Posterior vena cava (tissue), 2 donors: ENCODE measurements around the gene RNU5B-1. TPM values are rescaled to one million over a fixed set of nuclear protein-coding genes. Genes with fewer than 3 reads are reported as not detected.
A peak's percentile ranks its signal among the peaks of the same experiment; 100 is the strongest.

Source experiments
- DNase-seq: peaks from one replicate; pipeline ENCODE4 v3.0.0-alpha.2; 2020; ENCODE audit warnings: low spot score
- intact Hi-C, 2 donors: fragments of 100-400 bp; cut with DNase I; formaldehyde crosslinking; loops; one replicate each; pipeline versions ENCODE4 v1.14.1 to v1.14.2; 2022 to 2023
- total RNA-seq, 2 donors: library from RNA; stranded (reverse); fragmentation: NEBNext Ultra II Directional; extraction: Animal tissue kit (Norgen Biotek cat#: 25700); gene quantifications; one replicate each; pipeline ENCODE4 v1.2.1, GENCODE V29; 2021
- donor health status: DM: yes; HTN: yes; CAD: no.
- donor health status: DM: yes; HTN: yes; CAD: no.

Gene RNU5B-1
- total RNA-seq, 2 donors from 2014 or later = 95.0 to 102 TPM

- intact Hi-C loops = no loop called here
Observed at GRCh38 chr15:65286704-65287519, 17.6 kb upstream of the RNU5B-1 start, which contains the start of gene PARP16. Gene PARP16 (minus strand): TSS chr15:65286883. CDS start chr15:65286426, 457 bp downstream.

GRCh38 chr15:65287520-65287855, 17.0 kb upstream of the RNU5B-1 start:
- peak; percentile 41 for DNase-seq
- intact Hi-C loops = no loop called here

More at GRCh38 chr15:65286704-65287519, 17.6 kb upstream of the RNU5B-1 start, which contains the start of gene PARP16:
- DNase-seq = peak; percentile 96

- DNase-seq = peak; percentile 42
- intact Hi-C loops = no loop called here
Observed at GRCh38 chr15:65289261-65289854, 15.1 kb upstream of the RNU5B-1 start.

GRCh38 chr15:65290228-65290627, 14.2 kb upstream of the RNU5B-1 start:
- DNase-seq = no peak
- intact Hi-C loops = no loop called here

GRCh38 chr15:65292938-65293518, 11.4 kb upstream of the RNU5B-1 start:
- intact Hi-C loops = no loop called here
- DNase-seq = no peak

- intact Hi-C loops = loop anchor here in 1 of 2 donors (5.0 kb wide), 1 partner anchor 471 kb away; the partner anchor contains the start of gene PIF1
Observed at GRCh38 chr15:65298731-65299130, 5.7 kb upstream of the RNU5B-1 start.

GRCh38 chr15:65300924-65301441, 3.5 kb upstream of the RNU5B-1 start:
- intact Hi-C loops = no loop called here
- peak; percentile 78 for DNase-seq

More at GRCh38 chr15:65298731-65299130, 5.7 kb upstream of the RNU5B-1 start:
- peak; percentile 34 for DNase-seq

- DNase-seq = no peak
- intact Hi-C loops = no loop called here
Observed at GRCh38 chr15:65302061-65302460, 2.4 kb upstream of the RNU5B-1 start.

GRCh38 chr15:65303687-65304380, 643 bp upstream of the RNU5B-1 start:
- peak; percentile 78 for DNase-seq
- intact Hi-C loops = no loop called here

GRCh38 chr15:65305150-65305758, 777 bp downstream of the RNU5B-1 start:
- no peak for DNase-seq
- intact Hi-C loops = no loop called here

- intact Hi-C loops = no loop called here
- no peak for DNase-seq
Observed at GRCh38 chr15:65305776-65306175, 1.3 kb downstream of the RNU5B-1 start.

GRCh38 chr15:65306551-65306950, 2.1 kb downstream of the RNU5B-1 start:
- no peak for DNase-seq
- intact Hi-C loops = no loop called here

GRCh38 chr15:65307978-65308377, 3.5 kb downstream of the RNU5B-1 start:
- no peak for DNase-seq
- intact Hi-C loops = no loop called here

- intact Hi-C loops = no loop called here
- DNase-seq = no peak
Observed at GRCh38 chr15:65309882-65310418, 5.5 kb downstream of the RNU5B-1 start.

GRCh38 chr15:65310431-65311137, 6.1 kb downstream of the RNU5B-1 start:
- intact Hi-C loops = no loop called here
- DNase-seq = no peak

GRCh38 chr15:65311760-65312159, 7.3 kb downstream of the RNU5B-1 start:
- DNase-seq = no peak
- intact Hi-C loops = no loop called here

GRCh38 chr15:65312400-65312916, 8.0 kb downstream of the RNU5B-1 start:
- intact Hi-C loops = no loop called here
- DNase-seq = no peak

GRCh38 chr15:65318870-65319356, 14.4 kb downstream of the RNU5B-1 start:
- intact Hi-C loops = loop anchor here (2.0 to 5.0 kb wide), 3 partner anchors 66 to 83 kb away; no protein-coding TSS in a partner anchor
- DNase-seq = peak; percentile 89
